GM20000 (cell line): ENCODE data around the gene CEP295NL.
A peak's percentile ranks its signal among the peaks of the same experiment; 100 is the strongest.

Source experiments
- DNase-seq: peaks from one replicate; pipeline ENCODE4 v3.0.0; 2012; ENCODE audit warnings: low spot score
- TF ChIP-seq, protein P1 (sequence below): IDR thresholded peaks from 2 replicates; pipeline ENCODE4 v1.5.1; 2012; ENCODE audit warnings: mild to moderate bottlenecking, control low read depth; ENCODE audit errors: extremely low read depth, missing control alignments

The CEP295NL gene

DNA sequence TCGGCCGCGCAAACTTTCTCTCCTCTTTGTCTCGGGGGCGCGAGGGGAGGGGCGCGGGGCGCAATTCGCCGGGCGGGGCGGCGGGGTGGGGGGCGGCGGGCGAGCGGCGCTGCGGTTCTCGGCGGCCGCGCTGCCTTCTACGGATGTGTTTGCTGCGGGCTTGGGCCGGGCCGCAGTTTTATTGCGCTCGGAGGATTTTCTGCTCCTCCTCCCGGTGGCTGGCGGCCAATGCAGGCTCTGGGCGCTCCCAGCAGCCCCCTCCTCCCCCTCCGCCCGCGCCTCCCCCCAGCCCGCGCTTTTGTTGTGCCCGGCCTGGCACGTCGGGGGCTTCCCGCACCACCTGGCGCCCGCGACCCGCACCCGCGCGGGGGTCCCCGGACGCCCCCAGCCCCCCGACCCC lies 22.2 kb upstream of the CEP295NL start, which contains the start of gene TIMP2:
Gene TIMP2 (minus strand): TSS at position 154 of the 400 bp plus-strand sequence. CDS start 299 bp downstream, outside the sequence.
- TF ChIP-seq, protein P1, sequence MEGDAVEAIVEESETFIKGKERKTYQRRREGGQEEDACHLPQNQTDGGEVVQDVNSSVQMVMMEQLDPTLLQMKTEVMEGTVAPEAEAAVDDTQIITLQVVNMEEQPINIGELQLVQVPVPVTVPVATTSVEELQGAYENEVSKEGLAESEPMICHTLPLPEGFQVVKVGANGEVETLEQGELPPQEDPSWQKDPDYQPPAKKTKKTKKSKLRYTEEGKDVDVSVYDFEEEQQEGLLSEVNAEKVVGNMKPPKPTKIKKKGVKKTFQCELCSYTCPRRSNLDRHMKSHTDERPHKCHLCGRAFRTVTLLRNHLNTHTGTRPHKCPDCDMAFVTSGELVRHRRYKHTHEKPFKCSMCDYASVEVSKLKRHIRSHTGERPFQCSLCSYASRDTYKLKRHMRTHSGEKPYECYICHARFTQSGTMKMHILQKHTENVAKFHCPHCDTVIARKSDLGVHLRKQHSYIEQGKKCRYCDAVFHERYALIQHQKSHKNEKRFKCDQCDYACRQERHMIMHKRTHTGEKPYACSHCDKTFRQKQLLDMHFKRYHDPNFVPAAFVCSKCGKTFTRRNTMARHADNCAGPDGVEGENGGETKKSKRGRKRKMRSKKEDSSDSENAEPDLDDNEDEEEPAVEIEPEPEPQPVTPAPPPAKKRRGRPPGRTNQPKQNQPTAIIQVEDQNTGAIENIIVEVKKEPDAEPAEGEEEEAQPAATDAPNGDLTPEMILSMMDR: no peak
- DNase-seq: peak; percentile 89

DNA sequence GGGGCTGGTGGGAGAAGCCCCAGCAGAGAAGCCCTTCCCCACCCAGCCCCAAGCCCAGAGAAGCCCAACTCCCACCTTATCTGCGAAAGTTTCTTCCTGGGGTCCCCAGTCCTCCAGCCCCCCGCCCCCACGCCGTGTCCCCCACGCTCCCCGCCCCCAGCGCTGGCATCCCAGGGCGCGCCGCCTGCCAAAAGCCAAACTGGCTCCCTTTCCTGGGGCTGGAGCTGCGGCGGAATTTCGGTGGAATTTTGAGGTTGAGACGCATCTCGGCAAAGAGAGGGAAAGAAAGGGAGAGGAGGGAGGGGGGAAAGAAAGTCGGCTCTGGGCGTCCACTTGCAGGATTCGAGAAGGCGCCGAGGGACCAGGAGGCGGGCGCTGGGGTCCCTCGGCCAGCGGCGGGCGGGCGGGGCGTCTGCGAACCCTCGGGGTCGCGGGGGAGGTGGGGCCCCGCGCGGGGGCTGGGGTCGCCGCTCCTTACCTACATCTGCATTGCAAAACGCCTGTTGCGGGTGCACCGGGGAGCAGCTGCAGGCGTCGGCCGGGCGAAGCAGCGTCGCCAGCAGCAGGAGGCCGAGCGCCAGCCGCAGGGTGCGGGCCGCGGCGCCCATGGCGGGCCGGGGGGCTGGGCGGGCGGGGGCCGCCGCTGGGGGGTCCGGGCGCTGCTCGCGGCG lies 21.6 kb upstream of the CEP295NL start:
- TF ChIP-seq, protein P1: no peak
- peak; percentile 67 for DNase-seq

DNA sequence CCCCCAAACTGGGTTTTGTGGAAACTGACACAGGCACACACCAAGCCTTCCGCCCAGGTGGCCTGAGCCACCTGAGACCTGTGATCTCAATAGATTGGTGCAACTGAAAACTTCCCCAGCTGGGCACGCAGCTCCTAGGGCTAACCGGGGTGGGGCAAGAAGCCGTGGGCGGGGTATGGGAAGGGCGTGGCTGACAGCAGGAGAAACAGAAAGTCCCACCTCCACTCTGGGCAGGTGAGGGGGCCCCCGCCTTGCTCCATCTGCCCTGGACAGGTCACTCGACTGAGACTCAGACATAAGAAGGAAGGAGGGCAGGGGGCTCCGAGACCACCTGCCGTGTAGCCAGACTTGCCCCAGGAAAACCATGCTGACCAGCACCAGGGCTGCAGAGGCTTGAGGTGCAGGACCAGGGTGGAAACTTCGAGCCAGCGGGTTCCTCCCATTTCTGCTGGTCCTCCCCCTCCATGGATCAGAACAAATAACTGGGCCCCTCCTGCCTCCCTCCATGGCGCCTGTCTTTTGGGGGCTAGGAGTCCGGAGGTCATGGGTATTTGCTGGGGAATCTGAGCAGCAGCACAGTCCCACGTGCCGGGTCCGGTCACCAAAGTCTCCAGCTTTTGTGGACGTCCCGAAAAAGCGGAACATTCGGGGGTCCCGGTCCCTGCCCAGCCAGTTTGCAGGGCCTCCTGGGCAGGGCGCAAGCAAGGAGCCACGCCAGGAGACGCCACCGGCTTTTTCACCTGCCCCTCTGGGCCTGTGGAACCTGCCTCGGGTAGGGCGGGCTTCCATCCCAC lies 20.9 kb upstream of the CEP295NL start:
- TF ChIP-seq, protein P1: no peak
- DNase-seq: peak; percentile 82

DNA sequence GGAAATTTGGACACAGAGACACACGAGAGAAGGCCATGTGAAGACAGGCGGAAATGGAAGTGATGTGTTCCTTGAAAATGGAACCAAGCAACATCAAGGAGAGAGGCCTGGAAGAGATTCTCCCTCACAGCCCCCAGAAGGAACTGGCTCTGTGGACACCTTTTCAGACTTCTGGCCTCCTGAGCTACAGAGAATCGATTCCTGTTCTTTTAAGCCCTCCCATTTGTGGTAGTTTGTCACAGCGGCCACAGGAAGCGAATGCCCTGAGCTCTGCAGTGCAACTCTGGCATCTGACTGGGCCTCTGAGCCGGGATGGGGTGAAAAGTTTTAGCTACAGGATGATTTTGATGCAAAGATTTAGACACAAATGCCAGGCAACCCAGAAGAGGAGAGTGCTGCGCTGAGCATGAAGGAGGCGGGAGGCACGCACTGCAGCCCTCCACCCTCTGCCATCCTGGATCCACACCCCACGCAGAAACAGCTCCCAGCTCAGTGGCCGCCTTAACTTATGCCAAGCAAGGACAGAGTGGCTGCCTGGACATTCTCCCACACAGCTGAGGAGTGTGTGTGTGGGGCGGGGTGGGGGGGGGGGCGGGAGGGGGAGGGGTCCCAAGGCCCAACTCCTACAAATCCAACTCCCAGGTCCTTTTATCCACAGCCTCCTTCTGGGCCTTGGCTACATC lies 20.0 kb upstream of the CEP295NL start:
- DNase-seq: no peak
- TF ChIP-seq, protein P1: no peak

GRCh38 chr17:78921437-78921971 lies 18.5 kb upstream of the CEP295NL start:
- DNase-seq: no peak
- TF ChIP-seq, protein P1: no peak

GRCh38 chr17:78920528-78920927 lies 17.5 kb upstream of the CEP295NL start:
- DNase-seq: no peak
- TF ChIP-seq, protein P1: no peak
